HG02973 (cell line): ENCODE results near the gene CYP39A1.

Source experiments
- ATAC-seq: cut with Tn5 transposase; IDR thresholded peaks from one replicate; pipeline ENCODE4 v1.9.1; 2021; ENCODE audit warnings: moderate library complexity; ENCODE audit not compliant: unreplicated experiment

The CYP39A1 gene

GRCh38 chr6:46521464-46521971, 131.1 kb downstream of the CYP39A1 start:
- no peak for ATAC-seq

GRCh38 chr6:46517202-46517601, 135.4 kb downstream of the CYP39A1 start:
- no peak for ATAC-seq

DNA sequence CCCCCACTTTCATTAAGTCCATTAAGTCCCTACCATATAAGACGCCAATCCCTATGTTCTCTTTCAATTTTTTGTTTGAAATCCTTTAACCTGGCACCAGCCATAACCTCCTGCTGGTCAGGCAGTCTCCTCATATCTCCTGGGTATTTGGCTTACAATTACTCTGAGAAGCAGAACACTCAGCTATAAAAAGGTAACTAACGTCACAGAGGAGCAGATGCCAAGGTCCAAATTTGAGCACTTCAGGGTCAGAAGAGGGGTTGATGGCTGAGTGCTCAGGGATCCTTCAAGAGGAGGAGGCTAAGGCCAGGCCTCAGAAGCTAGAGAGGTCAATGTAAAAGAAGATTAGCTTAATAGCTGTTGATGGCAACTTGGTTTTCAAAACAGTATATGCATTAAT, 139.1 kb downstream of the CYP39A1 start:
- ATAC-seq: no peak

- no peak for ATAC-seq
These were observed 141.3 kb downstream of the CYP39A1 start for GRCh38 chr6:46511320-46511719.

- ATAC-seq: no peak
These were observed 142.0 kb downstream of the CYP39A1 start for GRCh38 chr6:46510651-46511050.

DNA sequence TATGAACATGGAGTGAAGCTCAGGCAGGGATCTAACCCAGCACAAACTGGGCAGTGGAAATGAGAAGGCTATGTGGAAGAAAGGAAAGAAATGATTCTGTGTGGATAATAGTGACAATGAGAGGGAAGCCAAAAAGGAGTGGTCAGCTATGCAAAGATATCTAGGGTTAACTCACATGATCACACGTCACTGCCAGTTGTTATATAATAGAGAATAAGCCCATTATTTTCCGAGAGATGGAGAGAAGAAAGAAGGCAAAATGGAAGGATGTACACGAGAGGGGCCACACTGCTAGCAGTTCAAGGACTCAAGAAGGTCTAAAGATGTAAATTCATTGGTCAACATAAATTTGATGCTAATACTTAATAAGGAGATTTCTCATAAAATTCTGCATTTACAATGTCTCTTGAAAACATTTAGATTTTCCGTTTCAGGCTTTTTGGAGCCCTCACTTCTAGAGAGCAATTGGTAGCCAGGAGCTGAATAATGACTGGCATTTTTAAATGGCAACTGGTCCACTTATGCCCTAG, 142.6 kb downstream of the CYP39A1 start:
- no peak for ATAC-seq

DNA sequence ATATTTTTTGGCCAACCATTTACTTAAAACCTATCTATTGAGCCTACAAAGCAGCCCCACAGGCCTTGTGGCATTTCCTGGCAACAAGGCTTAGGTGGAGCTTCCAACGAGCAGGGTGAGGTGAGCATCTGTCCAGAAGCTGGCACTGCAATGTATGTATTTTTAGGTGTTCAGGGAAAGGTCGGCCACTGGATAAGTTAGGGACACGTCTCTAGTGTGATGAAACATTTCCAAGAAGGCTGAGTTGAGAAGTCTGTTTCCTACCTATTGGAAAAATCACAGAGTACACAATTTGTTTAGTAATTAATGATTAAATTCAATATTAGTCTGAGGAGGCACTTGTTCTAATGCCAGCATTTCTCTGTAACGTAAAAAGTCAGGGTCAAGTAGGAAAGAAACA, 143.6 kb downstream of the CYP39A1 start:
- no peak for ATAC-seq

- ATAC-seq: no peak
These were observed 145.2 kb downstream of the CYP39A1 start for GRCh38 chr6:46507426-46507825.

DNA sequence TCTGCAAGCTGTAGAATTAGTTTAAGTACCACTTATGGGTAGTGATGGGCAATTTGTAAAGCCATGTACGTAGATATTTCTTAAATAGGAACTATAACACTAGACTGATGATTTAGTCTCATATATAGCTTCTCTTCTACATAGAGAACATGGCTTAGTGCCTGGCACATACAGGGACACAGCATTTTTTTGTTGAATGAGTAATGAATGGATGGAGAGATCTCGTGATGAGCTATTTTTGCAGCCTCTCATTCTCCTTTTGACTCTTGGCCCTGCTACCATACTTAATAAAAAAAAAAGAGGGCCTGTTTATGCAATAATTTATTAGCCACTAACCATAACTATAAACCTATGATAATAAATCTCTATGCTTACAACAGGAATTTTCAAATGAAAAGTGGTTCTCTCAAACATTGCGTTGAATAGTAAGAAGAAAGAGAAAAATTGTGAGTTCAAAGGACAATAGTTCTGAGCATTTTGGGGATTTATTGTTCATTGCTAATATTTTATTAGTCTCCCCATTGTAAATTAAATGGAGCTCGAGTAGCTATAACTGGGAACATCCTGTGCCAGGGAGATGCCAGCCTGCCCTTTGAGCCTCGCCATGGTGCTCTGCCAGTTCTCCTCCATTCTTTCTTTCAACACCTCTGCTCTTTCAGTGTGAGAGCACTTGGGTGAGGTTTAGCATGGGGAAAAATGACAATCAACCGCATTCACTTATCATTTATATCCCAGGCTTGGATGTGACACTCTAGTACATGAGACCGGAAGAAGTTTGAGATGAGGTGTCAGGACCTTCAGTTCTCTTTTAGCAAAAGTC, 146.7 kb downstream of the CYP39A1 start:
- ATAC-seq: no peak

DNA sequence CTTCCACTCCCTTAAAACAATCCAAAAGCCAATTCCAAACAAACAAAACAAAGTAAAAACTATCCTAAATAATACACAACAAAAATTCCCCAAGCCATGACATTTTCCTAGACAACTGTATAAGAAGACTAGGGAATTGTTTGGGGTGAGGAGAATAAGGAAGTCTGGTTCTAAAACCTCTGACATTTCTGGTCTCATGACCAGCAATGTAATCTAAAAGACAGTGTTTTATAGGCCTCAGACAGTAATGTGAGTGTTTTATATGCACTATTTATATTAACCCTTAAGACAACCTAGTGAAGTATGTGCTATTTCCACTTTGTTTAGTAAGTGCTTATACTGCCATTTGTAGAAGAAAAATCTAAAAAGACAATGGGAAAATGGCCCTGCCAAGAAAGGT, 148.4 kb downstream of the CYP39A1 start:
- no peak for ATAC-seq

DNA sequence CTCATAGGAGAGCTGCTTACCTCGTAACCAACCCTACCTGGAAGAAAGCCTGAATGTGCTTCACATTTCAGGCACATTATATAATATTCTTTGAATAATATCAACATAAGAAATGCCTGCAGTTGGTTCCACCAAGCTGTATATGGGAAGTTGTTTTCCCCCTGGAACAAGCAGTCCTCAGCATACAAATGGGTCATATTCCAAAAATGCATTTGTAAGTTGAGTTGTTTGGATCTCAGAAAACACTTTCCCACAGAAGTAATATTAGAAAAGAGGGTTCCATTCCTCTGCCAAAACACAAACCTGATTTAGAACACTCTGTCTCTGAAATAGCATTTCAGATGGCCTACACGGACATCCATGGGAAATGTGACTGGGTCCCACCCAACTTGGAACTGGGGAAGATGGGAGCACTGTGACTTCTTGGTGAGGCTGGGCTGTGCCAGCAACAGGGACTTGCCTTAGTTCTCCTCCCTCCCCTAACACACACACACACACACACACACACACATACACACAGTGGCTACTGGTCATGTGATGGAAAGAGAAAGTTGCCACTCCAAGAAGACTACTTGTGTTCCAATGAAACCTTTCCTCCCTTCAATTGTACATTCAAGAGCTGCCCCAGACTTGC, 150.0 kb downstream of the CYP39A1 start:
- ATAC-seq: no peak

- no peak for ATAC-seq
These were observed 151.2 kb downstream of the CYP39A1 start for GRCh38 chr6:46501136-46502089.

DNA sequence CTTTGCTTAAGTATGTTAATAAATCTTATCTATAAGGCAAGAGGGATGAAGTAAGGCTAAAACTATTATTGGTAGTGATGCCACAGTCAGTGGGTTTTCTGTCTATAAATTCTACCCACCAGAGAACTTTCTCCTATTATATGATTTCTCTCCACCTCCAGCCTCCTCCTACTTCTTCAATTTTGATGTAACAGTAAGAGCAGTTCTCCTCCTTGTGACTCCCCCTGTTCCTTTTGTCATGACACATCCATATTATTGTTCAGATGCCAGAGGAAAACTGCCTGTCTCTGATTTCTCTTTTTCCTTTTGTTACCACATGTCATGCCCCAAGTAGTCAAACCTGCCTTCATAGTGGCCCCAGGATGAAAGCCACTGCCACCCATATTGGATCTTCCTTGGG, 152.2 kb downstream of the CYP39A1 start:
- ATAC-seq: no peak
